GM18508 (cell line): Measurements from ENCODE around the gene ROS1.
"Not testable (repeated sequence)": the region's sequence is repeated elsewhere in the genome, so short reads cannot be mapped to it uniquely, and the experiment has no call there.

ENCODE experiments used
- ATAC-seq: cut with Tn5 transposase; IDR thresholded peaks from one replicate; pipeline ENCODE4 v1.9.1; 2021; ENCODE audit warnings: moderate number of reproducible peaks; ENCODE audit not compliant: insufficient read depth, unreplicated experiment

The ROS1 gene

DNA sequence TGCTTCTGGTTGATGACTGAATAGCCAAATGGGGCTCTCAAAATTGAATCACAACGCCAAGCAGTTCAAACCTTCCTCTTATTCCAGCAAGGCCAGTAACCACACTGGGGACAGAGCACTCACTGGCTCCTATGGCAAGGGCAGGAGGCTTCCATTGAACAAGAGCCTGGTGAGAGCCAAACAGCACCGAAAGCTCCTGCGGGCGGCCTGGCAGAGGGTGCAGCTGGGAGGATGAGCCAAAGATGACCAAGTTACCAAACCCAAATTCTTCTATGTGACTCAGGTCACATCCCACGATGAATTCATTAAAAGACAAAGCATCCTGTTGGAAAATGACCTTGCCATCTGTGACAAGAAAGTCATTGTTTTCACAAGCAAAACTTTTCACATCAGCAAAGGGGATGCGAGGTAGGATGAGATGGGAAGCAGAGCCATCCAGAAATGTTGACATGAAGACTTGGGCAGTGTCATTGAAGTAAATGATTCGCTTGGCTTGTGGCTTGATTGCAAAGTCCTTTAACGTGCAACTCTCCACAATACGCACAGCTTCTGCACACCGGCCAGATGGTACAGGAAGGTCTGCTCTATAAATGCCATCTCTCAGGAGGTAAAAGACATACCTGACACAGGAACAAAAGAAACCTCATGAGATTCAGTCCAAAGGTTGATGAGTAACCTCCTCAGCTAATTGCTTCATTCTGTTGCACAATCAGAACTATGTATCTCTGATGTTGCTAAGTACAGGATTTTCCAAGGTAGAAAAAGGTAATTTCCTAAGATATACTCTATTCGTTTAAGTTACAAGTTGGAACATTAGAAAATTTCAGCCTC is 36.3 kb downstream of the ROS1 start:
- no peak for ATAC-seq

DNA sequence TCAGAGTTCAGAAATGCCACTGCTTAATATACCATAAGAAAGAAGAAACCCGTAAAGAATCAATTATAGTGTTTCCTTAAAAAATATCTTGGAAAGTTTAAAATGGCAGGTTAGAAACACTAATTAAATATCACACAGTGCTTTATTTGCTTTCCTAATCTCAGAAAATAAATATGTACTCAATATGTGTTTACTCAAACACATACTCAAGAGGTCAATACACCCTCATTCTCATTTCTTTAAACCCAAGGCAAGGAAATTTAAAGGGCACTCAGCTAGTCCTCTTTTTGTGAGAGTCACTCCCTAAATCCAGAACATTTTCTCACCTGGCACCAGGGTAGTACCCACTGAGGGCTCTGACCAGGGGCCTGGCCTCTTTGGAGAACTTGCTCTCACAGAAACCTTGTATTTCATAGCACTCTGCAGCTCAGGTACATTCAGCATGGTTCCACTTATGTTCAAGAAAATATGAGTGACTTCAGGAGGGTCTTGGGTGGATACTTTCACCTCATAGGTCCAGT is 38.2 kb downstream of the ROS1 start:
- ATAC-seq, result no peak

DNA sequence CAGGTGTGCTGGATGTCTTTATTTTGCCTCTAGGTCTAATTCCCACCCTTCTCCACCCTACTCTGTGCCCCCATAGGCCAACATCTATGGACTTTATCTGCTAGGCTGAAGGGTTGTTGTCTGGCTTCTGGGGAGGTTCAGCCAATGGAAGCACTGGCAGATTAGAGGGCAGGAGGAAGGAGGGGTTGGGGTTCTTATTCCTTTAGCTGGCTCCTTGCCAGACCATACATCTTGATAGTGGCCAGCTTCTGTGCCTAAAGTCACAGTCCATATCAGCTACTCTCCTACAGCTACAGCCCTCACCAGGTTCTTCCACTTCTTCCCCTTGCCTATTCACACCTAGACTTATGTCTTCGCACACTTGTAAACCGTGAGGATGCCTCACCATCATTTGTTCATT is 41.1 kb downstream of the ROS1 start:
- ATAC-seq, result no peak

DNA sequence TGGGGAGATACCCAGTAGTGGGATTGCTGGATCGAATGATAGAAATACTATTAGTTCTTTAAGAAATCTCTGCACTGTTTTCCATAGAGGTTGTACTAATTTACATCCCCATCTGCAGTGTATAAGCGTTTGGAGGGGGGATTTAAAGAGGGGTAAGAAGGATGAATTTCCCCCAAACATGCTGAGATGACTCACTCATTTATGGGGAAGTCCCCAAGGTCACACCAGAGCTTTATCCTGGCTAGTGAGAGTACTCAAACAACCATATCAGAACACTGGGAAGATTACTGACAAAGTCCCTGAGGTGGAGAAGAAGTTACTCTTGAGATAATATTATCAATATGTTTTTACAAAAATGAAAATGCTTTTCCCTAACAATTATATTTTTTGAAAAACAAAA is 44.0 kb downstream of the ROS1 start:
- no peak for ATAC-seq

DNA sequence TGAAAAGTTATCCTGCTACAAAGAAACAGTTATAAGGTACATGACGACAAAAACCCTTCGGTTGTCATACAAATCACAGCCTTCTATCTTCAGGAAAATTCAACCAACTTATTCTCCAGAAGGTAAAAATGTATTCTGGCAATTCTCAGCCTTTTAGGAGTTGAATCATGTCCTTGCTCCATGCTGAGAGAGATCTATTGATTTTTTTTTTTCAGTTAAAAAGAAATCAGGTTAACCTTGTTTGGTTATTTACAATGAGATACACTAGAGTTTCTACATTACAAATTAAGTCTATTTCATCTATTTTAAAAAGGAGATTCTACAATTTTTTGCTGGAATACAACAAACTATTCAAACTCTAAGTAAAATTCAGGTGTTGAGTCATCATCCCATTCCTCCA is 45.4 kb downstream of the ROS1 start:
- no peak for ATAC-seq

DNA sequence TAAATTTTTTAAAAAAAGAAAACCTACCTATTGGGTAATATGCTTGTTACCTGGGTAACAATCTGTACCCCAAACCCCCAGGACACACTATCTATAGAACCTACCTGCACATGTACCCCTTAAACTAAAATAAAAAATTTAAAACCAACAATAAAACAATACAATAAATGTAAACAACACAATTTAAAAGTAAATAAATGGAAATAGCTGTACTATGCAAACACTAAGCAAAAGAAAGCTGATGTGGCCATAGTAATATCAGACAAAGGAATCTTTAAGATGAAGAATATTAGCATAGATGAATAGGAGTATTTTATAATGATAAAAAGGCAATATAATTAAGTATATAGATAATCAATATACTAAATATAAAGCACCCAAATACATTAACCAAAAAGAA is 50.3 kb downstream of the ROS1 start:
- no peak for ATAC-seq

DNA sequence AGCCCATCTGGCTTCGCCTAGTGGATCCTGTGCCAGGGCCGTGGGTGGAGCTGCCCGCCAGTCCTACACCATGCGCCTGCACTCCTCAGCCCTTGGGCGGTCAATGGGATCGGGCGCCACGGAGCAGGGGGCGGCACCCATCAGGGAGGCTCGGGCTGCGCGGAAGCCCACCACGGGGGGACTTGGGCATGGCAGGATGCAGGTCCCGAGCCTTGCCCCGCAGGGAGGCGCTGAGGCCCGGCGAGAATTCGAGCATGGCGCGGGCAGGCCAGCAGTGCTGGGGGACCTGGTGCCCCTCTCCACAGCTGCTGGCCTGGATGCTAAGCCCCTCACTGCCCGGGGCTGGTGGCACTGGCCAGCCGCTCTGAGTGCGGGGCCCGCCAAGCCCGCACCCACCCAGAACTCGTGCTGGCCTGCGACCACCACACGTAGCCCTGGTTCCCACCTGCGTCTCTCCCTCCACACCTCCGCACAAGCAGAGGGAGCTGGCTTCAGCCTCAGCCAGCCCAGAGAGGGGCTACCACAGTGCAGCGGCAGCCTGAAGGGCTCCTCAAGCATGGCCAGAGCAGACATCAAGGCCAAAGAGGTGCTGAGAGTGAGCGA is 52.4 kb downstream of the ROS1 start:
- ATAC-seq, result no peak

DNA sequence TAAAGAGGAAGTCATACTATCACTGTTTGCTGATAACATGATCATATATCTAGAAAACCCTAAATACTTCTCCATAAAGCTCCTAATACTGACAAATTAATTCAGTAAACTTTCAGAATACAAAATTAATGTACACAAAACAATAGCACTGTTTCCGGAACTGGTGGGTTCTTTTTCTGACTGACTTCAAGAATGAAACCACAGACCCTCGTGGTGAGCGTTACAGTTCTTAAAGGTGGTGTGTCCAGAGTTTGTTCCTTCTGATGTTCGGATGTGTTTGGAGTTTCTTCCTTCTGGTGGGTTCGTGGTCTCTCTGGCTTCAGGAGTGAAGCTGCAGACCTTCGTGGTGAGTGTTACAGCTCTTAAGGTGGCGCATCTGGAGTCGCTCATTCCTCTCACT is 53.5 kb downstream of the ROS1 start:
- ATAC-seq, result not testable (repeated sequence)

DNA sequence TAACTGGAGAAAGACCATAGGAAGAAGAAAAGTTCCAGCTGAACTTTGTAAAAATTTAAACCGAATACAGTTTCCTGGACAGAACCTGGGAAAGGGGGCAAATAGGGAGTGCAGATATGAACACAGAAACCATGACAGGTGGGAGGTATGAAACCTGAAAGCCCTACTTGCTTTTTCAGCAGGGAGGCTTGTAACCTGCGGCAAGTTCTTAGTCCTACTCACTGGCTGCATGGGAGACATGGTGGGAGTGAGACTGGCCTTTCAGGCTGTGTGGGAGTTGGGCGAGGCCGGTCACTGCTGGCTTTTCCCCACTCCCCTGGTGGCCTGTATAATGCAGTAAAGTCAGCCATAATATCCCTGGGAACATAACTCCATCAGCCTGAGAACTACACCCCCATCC is 54.2 kb downstream of the ROS1 start:
- ATAC-seq, result no peak

DNA sequence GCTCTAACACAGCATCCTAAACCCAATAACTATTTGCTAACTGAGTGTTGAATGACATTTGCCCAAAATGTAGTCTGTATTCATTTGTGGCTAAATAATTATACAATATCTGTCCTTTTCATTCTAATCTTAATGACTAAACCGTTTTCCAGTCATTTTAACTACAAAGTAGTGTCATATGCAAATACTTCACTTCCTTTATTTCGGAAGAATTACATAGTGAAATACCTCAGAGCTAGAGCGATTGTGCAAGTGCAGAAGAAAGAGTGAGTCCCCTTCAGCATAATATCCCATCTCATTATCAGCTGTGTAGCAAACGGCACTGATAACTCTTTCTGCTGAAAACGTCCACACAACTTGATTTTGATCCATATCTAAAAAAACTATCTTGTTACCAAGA is 66.2 kb downstream of the ROS1 start:
- ATAC-seq, result no peak

DNA sequence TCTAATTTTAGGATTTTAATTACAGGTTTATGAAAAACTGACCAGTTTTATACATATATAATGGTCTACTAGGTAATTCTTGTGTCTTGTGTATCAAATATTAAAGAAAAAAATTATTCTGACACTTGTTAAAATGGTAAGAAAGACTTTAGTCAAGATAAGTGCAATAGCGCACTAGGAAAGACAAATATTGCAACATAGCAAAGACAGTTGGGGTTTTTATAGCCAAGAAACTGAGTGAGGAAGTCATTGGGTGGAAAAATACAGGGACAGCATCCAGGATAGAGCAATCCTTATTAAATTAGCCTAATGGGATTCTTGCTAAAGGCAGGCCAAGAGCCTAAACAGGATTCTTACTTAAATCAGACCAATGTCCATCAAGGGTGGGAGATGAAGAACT is 71.1 kb downstream of the ROS1 start:
- ATAC-seq, result no peak

DNA sequence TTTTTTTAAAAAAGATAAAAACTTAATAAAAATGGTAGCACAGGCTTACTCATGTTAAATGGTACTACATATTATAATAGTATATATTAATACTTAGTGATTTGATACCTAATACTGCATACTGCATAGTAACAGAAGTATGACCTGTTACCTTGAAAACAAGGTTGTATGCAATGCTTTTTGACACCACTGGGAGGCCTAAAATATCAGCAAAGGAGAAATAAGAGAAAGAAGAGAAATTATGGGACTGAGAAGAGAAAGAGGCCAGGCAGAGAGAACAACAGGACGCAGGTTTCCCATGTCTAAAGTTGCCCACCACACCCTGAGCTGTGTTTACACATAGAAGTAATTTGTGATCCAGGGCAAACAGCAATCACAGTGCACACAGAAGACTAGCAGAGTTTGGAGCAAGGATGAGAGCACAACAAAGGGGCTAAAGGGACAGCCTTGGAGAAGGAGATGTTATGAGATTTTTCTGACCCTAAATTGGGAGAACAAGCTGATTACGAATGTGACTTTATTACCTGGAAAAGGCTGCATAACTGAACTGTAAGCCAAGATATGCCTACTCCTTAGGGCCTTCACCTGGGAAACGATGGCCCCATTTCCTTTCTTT is 73.2 kb downstream of the ROS1 start:
- ATAC-seq, result peak; percentile 53

DNA sequence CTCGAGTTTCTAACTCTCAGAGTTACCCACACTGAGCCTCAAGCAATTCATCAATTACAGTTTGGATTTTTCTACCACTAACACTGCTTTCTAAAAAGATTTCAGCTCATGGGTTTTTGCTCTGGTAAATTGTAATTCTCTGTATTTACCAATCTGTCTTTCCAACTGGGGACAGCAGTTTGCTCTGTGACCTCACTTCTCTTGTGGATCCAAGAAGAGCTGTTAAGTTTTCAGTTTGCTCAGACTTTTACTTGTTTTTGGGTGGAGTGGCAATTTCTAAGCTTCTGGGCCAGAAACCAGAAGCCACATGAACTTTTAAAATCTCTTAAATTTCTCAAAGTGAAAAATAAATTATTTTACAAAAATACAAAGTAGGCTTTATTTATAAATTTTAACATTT is 74.2 kb downstream of the ROS1 start:
- no peak for ATAC-seq

DNA sequence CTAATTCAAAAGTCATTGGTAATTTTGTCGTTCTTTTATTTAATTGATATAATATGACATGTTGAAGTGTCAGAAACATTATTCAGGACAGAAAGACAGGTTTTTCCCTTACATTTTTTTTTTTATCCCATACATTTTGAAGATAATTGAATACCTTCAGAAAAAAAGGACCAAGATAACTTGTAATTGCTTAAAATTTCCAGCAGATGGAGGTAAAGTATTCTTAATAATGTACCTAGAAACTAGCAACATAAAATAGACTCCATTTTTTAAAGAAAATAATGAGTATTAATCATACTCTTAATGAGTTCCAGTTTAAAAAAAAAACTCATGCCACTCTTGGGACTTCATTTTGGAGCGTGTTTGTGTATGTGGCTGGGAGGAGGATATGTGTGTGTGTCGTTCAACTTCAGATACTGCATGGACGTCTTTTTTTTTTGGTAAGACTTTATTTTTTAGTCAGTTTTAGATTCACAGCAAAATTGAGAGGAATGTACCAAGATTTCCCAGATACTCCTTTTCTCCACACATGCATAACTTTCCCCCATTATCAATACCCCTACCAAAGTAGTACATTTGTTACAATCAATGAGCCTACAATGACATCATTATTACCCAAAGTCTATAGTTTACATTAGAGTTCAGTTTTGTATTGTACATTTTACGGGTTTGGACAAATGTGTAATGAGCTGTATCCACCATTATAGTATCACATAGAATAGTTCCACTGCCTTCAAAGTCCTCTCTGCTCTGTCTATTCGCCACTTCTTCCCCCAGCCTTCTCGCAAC is 79.4 kb downstream of the ROS1 start:
- ATAC-seq, result no peak

DNA sequence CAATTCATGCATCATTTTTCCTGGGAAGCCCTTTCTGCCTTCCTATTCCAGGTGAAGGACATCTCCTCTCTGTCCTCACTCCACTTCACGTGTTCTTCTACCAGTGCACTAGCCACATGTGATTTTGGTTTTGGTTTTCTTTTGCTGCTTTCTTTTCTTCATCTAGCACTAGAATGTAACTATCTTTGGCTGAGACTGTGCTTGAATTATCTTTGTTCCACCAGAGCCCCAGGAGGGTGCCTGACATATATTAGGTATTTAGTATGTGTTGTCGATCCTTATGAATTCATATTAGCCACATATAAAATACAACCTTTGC is 80.5 kb downstream of the ROS1 start:
- ATAC-seq, result no peak

DNA sequence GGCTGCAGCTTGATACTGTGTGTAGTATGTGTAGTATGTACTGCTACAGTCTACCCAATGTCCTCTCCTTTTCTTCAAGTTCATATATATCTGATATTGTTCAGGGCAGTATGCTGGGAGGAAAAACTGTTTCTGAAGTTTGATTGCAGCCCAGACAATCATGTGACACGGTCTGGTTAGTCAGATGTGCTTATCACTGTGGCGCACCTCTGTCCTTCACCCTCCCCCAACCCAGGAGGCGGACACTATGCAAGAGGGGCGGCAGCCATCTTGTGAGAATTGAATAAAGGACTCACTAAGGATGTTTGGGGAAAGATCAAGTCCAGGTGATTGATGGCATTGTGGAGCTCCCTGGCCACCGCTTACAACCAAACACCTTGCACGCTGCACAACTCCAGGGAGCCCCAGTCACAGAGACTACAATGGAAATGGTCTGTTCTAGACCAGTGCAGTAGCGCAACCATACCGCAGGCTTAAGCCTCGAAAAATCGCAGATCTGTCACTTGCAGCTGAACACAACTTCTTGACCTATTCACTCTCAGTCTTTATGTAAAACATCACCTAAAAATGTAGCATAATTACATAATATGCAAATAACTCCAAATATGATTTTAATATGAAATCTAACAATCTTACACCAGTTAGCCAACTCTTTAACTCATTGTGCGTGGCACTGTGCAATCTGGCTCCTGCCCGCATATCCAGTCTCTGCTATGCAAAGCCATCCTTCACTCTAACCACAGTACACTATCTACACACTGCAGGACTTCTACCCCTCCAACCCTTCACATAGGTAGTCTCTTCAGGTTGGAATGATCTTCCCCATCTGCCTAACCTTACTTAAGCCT is 81.1 kb downstream of the ROS1 start:
- no peak for ATAC-seq

DNA sequence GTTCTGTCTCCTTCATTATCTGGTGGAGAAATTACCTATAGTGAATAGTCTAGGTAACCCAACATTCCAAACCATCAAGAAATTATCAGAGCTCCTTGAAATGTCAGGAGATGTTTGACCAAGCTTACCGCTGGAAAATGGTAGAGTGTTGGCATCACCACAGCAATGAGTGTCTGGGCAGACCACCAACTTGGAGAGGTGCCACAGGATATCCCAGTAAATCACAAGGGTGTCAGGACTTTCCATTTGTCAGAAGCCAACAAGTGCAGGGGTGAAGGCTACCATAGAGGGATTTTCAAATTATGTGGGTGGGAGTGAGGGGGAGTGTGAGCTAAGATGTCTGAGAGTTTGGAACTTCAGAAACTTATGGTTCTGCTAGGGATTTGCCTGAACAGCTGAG is 87.2 kb downstream of the ROS1 start:
- no peak for ATAC-seq

DNA sequence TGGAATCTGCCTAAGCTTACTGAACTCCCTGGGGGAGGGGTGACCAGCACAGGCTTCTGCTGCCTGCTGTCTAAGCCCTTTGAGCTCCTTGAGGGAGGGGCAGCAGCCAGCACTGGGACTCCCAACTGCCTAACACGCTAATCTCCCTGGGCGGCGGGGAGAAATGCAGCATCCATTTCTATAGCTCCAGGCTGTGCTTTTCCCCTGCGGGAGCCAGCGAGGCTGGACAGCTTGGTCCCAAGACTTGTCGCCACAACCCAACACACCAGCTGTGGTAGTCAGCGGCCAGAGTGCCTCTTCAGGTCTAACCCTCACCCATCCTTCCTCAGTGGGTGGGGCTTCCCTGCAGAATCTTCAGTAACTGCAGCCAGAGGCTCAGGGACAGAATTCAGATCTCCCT is 95.8 kb downstream of the ROS1 start:
- no peak for ATAC-seq

DNA sequence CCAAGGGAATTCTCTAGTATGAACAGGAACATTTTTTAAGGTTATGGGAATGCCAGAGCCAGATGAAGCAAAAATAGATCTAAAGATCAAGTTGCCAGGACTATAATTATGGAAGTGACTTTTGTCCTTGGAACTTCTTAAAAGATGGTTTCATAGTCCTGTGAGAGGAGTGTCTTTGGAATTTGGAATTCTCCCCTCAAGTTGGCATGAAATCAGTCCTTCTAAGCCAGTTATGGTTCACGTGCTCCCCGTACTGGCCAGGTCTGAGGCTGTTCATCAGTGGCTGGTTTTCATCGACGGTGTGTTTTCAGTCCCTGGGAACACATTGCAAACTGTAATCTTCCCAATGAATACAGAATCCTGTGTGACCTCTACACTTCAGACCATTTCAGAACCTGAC is 97.2 kb downstream of the ROS1 start:
- ATAC-seq, result no peak

DNA sequence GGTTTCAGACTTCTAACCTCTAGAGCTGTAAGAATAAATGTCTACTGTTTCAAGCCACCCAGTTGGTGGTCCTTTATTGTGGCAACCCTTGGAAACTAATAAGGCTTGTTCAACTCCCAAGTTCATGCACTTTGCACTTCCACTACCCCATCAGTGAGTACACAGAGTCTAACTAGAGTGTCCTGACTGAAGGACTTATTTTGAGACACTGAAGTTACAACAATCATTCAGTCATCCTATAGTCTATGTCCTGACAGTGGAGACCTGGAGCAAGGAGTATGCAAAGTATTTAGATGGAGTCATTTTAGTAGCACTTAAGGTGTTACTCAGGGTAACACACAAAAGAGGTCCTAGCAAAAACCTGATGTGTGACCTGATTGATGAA is 97.7 kb downstream of the ROS1 start:
- no peak for ATAC-seq
